Activated CD8-positive, alpha-beta memory T cell treated with anti-CD3 and anti-CD28 coated beads for 24 hours (primary cell): ENCODE measurements around the gene GPR176.

Experiments used
- DNase-seq: peaks from one replicate; pipeline ENCODE4 v3.0.0-alpha.2; 2020

Gene GPR176

GRCh38 chr15:39781147-39781966, 138.7 kb downstream of the GPR176 start:
- DNase-seq: no peak

- no peak for DNase-seq
Measured at GRCh38 chr15:39778021-39778420, 142.0 kb downstream of the GPR176 start.

GRCh38 chr15:39777496-39777895, 142.6 kb downstream of the GPR176 start:
- DNase-seq: no peak

- no peak for DNase-seq
Measured at GRCh38 chr15:39776068-39776467, 144.0 kb downstream of the GPR176 start.

GRCh38 chr15:39774688-39775267, 145.3 kb downstream of the GPR176 start:
- DNase-seq: no peak

GRCh38 chr15:39770748-39771689, 149.0 kb downstream of the GPR176 start:
- DNase-seq: no peak

- no peak for DNase-seq
Measured at GRCh38 chr15:39767921-39768320, 152.1 kb downstream of the GPR176 start.

- DNase-seq: no peak
Measured at GRCh38 chr15:39761006-39761405, 159.1 kb downstream of the GPR176 start.

- DNase-seq: no peak
Measured at GRCh38 chr15:39756806-39757522, 163.1 kb downstream of the GPR176 start.

GRCh38 chr15:39752991-39753390, 167.1 kb downstream of the GPR176 start:
- no peak for DNase-seq

GRCh38 chr15:39752246-39752645, 167.8 kb downstream of the GPR176 start:
- no peak for DNase-seq
